Measurements from ENCODE around the gene HOXA13. TPM values are rescaled to one million over a fixed set of nuclear protein-coding genes. Genes with fewer than 3 reads are reported as not detected.

Gene HOXA13
- total and polyA plus RNA-seq, 2 experiments from 2014 or later = 6.2 to 14.2 TPM

GRCh38 chr7:27224983-27225934 lies 25.4 kb upstream of the HOXA13 start:
- Histone ChIP-seq H3K79me2 (no peaks in the 10 kb centered on the region), H2AFZ (peak overlapping the region; percentile 39), H3K4me1 (ENCODE audit: insufficient read depth) (peaks cover 11% of the 10 kb centered on the region), H3K4me2 (peak overlapping the region; percentile 89), H3K4me3 (peak overlapping the region; percentile 9), H3K36me3 (replicated peaks; ENCODE audit: insufficient read depth, low read depth) (no peaks in the 10 kb centered on the region), H3K27me3 (peaks cover 78% of the 10 kb centered on the region), H3K9me3 (ENCODE audit: low read depth) (no peaks in the 10 kb centered on the region), H3K9me2 (replicated peaks; ENCODE audit: insufficient read depth) (no peaks in the 10 kb centered on the region), H3K27ac (no peak overlapping the region), H4K20me1 (ENCODE audit: insufficient read depth, poor library complexity, severe bottlenecking) (no peaks in the 10 kb centered on the region)
- no peak for TF ChIP-seq CTCF (IDR thresholded peaks at IDR 0.05; ENCODE audit: poor library complexity)
- peak; percentile 95 for TF ChIP-seq EZH2 (IDR thresholded peaks at IDR 0.05; ENCODE audit: borderline replicate concordance)
- TF ChIP-seq EZH2phosphoT487 (IDR thresholded peaks at IDR 0.05; ENCODE audit: low read depth, severe bottlenecking, unreplicated experiment) = peak; percentile 76
- DNase-seq (ENCODE audit: low spot score) = no peak
- 10% methylated on average over 61 of the region's 61 CpGs for WGBS (ENCODE audit: low lambda C conversion rate, missing lambda C conversion rate)

GRCh38 chr7:27223941-27224575 lies 24.2 kb upstream of the HOXA13 start:
- Histone ChIP-seq H3K4me3 (no peak overlapping the region), H3K4me2 (no peak overlapping the region), H3K27ac (no peak overlapping the region), H3K27me3 (peaks cover 81% of the 10 kb centered on the region), H3K36me3 (replicated peaks; ENCODE audit: insufficient read depth, low read depth) (no peaks in the 10 kb centered on the region), H3K4me1 (ENCODE audit: insufficient read depth) (peaks cover 11% of the 10 kb centered on the region), H3K9me3 (ENCODE audit: low read depth) (no peaks in the 10 kb centered on the region), H2AFZ (no peak overlapping the region), H4K20me1 (ENCODE audit: insufficient read depth, poor library complexity, severe bottlenecking) (no peaks in the 10 kb centered on the region), H3K9me2 (replicated peaks; ENCODE audit: insufficient read depth) (no peaks in the 10 kb centered on the region), H3K79me2 (no peaks in the 10 kb centered on the region)
- TF ChIP-seq CTCF (IDR thresholded peaks at IDR 0.05; ENCODE audit: poor library complexity) = no peak
- TF ChIP-seq EZH2phosphoT487 (IDR thresholded peaks at IDR 0.05; ENCODE audit: low read depth, severe bottlenecking, unreplicated experiment) = no peak
- TF ChIP-seq EZH2 (IDR thresholded peaks at IDR 0.05; ENCODE audit: borderline replicate concordance) = no peak
- DNase-seq (ENCODE audit: low spot score) = no peak

GRCh38 chr7:27221201-27221797 lies 21.4 kb upstream of the HOXA13 start:
- WGBS (ENCODE audit: low lambda C conversion rate, missing lambda C conversion rate) = 88% methylated on average over 3 of the region's 3 CpGs
- Histone ChIP-seq H4K20me1 (ENCODE audit: insufficient read depth, poor library complexity, severe bottlenecking) (no peaks in the 10 kb centered on the region), H3K4me2 (no peak overlapping the region)

More at GRCh38 chr7:27221201-27221797, 21.4 kb upstream of the HOXA13 start:
- peaks cover 91% of the 10 kb centered on the region for H3K27me3 ChIP-seq
- H3K9me3 ChIP-seq (ENCODE audit: low read depth) = no peaks in the 10 kb centered on the region
- TF ChIP-seq EZH2 (IDR thresholded peaks at IDR 0.05; ENCODE audit: borderline replicate concordance) = no peak
- TF ChIP-seq EZH2phosphoT487 (IDR thresholded peaks at IDR 0.05; ENCODE audit: low read depth, severe bottlenecking, unreplicated experiment) = no peak
- no peak for TF ChIP-seq CTCF (IDR thresholded peaks at IDR 0.05; ENCODE audit: poor library complexity)
- no peak overlapping the region for H3K4me3 ChIP-seq
- H3K4me1 ChIP-seq (ENCODE audit: insufficient read depth) = peaks cover 13% of the 10 kb centered on the region
- no peaks in the 10 kb centered on the region for H3K36me3 ChIP-seq (replicated peaks; ENCODE audit: insufficient read depth, low read depth)
- H3K79me2 ChIP-seq = no peaks in the 10 kb centered on the region
- DNase-seq (ENCODE audit: low spot score) = no peak
- no peak overlapping the region for H3K27ac ChIP-seq
- H2AFZ ChIP-seq = no peak overlapping the region
- H3K9me2 ChIP-seq (replicated peaks; ENCODE audit: insufficient read depth) = no peaks in the 10 kb centered on the region

Data from hepatocyte (in vitro differentiated cells).